ENCODE data around the gene ACOT6. TPM values are rescaled to one million over a fixed set of nuclear protein-coding genes. Genes with fewer than 3 reads are reported as not detected.

ACOT6 gene
- polyA plus RNA-seq, 1 experiment: not detected

DNA sequence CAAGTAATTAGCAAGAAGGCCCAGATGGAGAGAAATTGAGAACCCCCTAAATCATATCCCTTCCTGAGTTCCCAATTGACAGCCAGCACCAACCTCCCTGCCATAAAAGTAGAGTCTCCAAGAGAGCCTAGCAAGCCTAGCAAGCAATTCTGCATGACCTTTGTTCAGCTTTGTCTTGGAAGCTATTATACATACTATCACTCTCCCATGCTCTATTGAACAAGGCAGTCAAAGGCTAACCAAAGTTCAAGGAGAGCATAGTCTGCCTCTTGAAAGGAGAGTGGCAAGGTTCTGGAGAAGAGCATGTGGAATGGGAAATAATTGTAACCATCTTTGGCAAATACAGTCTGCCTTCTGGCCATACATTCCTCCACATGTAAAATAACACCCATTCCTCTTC, 12.8 kb upstream of the ACOT6 start:
- H3K27me3 ChIP-seq (ENCODE audit: control insufficient read depth, insufficient read depth, low read length): peaks cover 2% of the 10 kb centered on the region; the same call in 1 of the 2 replicates
- TF ChIP-seq, protein P1, sequence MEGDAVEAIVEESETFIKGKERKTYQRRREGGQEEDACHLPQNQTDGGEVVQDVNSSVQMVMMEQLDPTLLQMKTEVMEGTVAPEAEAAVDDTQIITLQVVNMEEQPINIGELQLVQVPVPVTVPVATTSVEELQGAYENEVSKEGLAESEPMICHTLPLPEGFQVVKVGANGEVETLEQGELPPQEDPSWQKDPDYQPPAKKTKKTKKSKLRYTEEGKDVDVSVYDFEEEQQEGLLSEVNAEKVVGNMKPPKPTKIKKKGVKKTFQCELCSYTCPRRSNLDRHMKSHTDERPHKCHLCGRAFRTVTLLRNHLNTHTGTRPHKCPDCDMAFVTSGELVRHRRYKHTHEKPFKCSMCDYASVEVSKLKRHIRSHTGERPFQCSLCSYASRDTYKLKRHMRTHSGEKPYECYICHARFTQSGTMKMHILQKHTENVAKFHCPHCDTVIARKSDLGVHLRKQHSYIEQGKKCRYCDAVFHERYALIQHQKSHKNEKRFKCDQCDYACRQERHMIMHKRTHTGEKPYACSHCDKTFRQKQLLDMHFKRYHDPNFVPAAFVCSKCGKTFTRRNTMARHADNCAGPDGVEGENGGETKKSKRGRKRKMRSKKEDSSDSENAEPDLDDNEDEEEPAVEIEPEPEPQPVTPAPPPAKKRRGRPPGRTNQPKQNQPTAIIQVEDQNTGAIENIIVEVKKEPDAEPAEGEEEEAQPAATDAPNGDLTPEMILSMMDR (IDR thresholded peaks at IDR 0.05; ENCODE audit: insufficient read depth, low read depth, low read length): no peak
- H3K36me3 ChIP-seq (ENCODE audit: control insufficient read depth, insufficient read depth, low read length): no peaks in the 10 kb centered on the region
- no peak overlapping the region for H3K4me3 ChIP-seq (ENCODE audit: low read depth, low read length)
- DNase-seq (ENCODE audit: low read depth): no peak
- ChIA-PET POLR2A (no interaction called here), CTCF (no interaction called here)

DNA sequence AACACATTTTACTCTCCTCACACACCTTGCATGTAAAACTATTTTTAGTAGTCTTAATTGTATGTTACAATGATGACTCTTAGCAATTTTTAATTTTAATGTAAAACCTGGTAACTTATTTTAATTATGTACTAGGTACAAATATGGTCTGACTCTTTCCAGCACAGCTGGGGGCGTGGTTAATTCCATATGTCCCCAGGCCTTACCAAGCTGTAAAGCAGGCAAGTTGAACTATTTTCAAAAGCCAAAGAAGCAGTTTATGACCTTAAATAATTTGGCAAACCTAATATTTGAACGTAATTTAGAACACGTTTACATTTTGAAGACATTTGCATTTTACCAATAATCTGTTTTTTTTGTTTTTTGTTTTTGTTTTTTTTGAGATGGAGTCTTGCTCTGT, 9.3 kb upstream of the ACOT6 start:
- Histone ChIP-seq H3K4me3 (ENCODE audit: low read depth, low read length) (no peak overlapping the region), H3K36me3 (ENCODE audit: control insufficient read depth, insufficient read depth, low read length) (no peaks in the 10 kb centered on the region), H3K27me3 (ENCODE audit: control insufficient read depth, insufficient read depth, low read length) (peaks cover 2% of the 10 kb centered on the region; the same call in 1 of the 2 replicates)
- POLR2A ChIA-PET: no interaction called here
- TF ChIP-seq, protein P1 (IDR thresholded peaks at IDR 0.05; ENCODE audit: insufficient read depth, low read depth, low read length): no peak
- DNase-seq (ENCODE audit: low read depth): no peak
- CTCF ChIA-PET: interaction anchor here (0.6 kb wide), 1 partner anchor 23 kb away, joined by 3 read pairs; no protein-coding TSS in a partner anchor

DNA sequence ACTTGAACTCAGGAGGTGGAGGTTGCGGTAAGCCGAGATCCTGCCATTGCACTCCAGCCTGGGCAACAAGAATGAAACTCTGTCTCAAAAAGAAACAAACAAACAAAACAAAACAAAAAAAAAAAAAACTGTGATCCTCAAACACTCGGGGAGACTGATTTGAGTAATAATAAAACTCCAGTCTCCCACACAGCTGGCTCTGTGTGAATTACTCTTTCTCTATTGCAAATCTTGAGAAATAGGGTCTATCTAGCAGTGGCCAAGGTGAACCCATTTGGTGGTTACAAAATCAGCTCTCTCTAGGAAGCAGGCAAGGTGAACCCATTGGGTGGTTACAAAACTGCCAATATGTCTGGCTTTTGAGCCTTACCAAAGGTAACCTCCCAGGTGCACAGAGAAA, 6.0 kb upstream of the ACOT6 start:
- Histone ChIP-seq H3K4me3 (ENCODE audit: low read depth, low read length) (no peak overlapping the region), H3K36me3 (ENCODE audit: control insufficient read depth, insufficient read depth, low read length) (no peaks in the 10 kb centered on the region), H3K27me3 (ENCODE audit: control insufficient read depth, insufficient read depth, low read length) (no peaks in the 10 kb centered on the region)
- TF ChIP-seq, protein P1 (IDR thresholded peaks at IDR 0.05; ENCODE audit: insufficient read depth, low read depth, low read length): no peak
- POLR2A ChIA-PET: no interaction called here
- DNase-seq (ENCODE audit: low read depth): no peak
- CTCF ChIA-PET: interaction anchor here (1.0 kb wide), 1 partner anchor 16 kb away, joined by 3 read pairs; no protein-coding TSS in a partner anchor

DNA sequence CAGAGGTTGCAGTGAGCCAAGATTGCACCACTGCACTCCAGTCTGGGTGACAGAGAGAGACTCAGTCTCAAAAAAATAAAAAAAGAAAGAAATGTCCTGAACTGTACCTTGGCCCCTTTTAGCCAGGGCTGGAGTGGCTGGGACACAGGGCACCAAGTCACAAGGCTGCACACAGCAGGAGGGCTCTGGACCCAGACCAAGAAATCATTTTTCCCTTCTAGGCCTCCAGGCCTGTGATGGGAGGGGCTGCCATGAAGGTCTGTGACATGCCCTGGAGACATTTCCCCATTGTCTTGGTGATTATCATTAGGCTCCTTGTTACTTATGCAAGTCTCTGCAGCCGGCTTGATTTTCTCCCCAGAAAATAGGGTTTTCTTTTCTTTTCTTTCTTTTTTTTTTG, 5.1 kb upstream of the ACOT6 start:
- no peaks in the 10 kb centered on the region for H3K36me3 ChIP-seq (ENCODE audit: control insufficient read depth, insufficient read depth, low read length)
- TF ChIP-seq, protein P1 (IDR thresholded peaks at IDR 0.05; ENCODE audit: insufficient read depth, low read depth, low read length): no peak
- POLR2A ChIA-PET: no interaction called here
- no peak for DNase-seq (ENCODE audit: low read depth)
- H3K27me3 ChIP-seq (ENCODE audit: control insufficient read depth, insufficient read depth, low read length): no peaks in the 10 kb centered on the region
- CTCF ChIA-PET: no interaction called here
- no peak overlapping the region for H3K4me3 ChIP-seq (ENCODE audit: low read depth, low read length)

DNA sequence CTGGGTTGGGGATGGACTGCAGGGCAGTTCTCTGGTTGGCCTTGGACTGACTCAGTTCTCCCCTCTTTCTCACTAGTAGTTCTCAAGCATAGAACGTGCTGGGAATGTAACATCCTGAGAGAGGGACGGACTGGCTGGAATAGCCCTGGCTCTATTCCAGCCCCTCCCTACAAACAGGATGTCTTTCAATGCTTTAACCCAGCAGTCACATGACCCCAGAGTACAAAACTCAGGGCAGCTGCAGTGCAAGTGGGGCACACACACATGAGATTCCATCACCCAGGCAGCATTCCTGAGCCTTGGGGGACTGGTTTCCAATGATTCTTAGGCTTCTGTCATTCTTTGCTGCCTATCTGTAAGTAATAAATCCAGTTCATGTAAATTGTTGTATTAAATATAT, 1.6 kb upstream of the ACOT6 start:
- DNase-seq (ENCODE audit: low read depth): no peak
- TF ChIP-seq, protein P1 (IDR thresholded peaks at IDR 0.05; ENCODE audit: insufficient read depth, low read depth, low read length): no peak
- no peaks in the 10 kb centered on the region for H3K36me3 ChIP-seq (ENCODE audit: control insufficient read depth, insufficient read depth, low read length)
- H3K4me3 ChIP-seq (ENCODE audit: low read depth, low read length): no peak overlapping the region
- no peaks in the 10 kb centered on the region for H3K27me3 ChIP-seq (ENCODE audit: control insufficient read depth, insufficient read depth, low read length)
- POLR2A ChIA-PET: interaction anchor here (0.6 kb wide), 1 partner anchor 16 kb away, joined by 15 read pairs; no protein-coding TSS in a partner anchor
- CTCF ChIA-PET: no interaction called here

Data from BJ (cell line).